K562 (cell line): ENCODE data around the gene ZFYVE27. TPM values are rescaled to one million over a fixed set of nuclear protein-coding genes. Genes with fewer than 3 reads are reported as not detected.

Source experiments
- ATAC-seq: fragments of 200-7000 bp; cut with Tn5 transposase; 3 replicates; pipeline ENCODE4 v1.9.1; 2020; ENCODE audit warnings: moderate library complexity
- BruUV-seq: library from RNA; stranded (reverse); fragments of 400-500 nt; replicated peaks from 2 replicates; lab custom pipeline; 2021; lab: Mats Ljungman, UMichigan
- CTCF ChIA-PET: fragments of 300-600 bp; formaldehyde crosslinking; extraction: SDS; loops from one replicate; lab custom pipeline; 2021; ENCODE audit warnings: low intra/inter-chr PET ratio; lab: Yijun Ruan, JAX
- POLR2A ChIA-PET: fragments of 300-600, 350-650 bp; sonication (Branson Sonifier 250); formaldehyde crosslinking; extraction: SDS; loops from one replicate; lab custom pipeline; 2021; ENCODE audit warnings: antibody characterized with exemption, inconsistent platforms; lab: Yijun Ruan, JAX
- DNase-seq, 4 experiments: peaks; one replicate each; pipeline versions ENCODE4 v3.0.0 to v3.0.0-alpha.2; 2011 to 2018; ENCODE audit warnings: low spot score in 3 of 4, mixed read lengths in 3 of 4; ENCODE audit errors: extremely low read depth in 1 of 4
- FAIRE-seq: peaks from 2 replicates; lab custom pipeline; 2011; peaks lifted over from hg19 to GRCh38; lab: Jason Lieb, UNC
- H2AFZ ChIP-seq: 2 replicates; pipeline ENCODE4 v1.6.0; 2011; ENCODE audit warnings: low read depth, low read length, control low read depth, inconsistent platforms
- H3K27ac ChIP-seq: fragments of 200-600 bp; 3 replicates; pipeline ENCODE4 v1.8.0; 2011; ENCODE audit warnings: low read depth, mild to moderate bottlenecking, control low read depth, inconsistent platforms, low read length, moderate library complexity, mixed read lengths; ENCODE audit errors: extremely low read depth
- H3K27me3 ChIP-seq, 2 experiments: fragments of 300-600 bp in 1 of 2; 2 replicates in 1 of 2; 3 replicates in 1 of 2; pipeline versions ENCODE4 v1.6.0 to v1.8.0; 2011; ENCODE audit warnings: inconsistent platforms in 2 of 2, low read length in 2 of 2, mild to moderate bottlenecking in 1 of 2, mixed read lengths in 1 of 2, moderate library complexity in 1 of 2; ENCODE audit not compliant: control insufficient read depth in 2 of 2, insufficient read depth in 2 of 2
- H3K36me3 ChIP-seq: fragments of 300-600 bp; 3 replicates; pipeline ENCODE4 v1.8.0; 2011; ENCODE audit warnings: mild to moderate bottlenecking, low read length, inconsistent platforms; ENCODE audit not compliant: control insufficient read depth, insufficient read depth
- H3K4me1 ChIP-seq, 2 experiments: fragments of 200-600 bp in 1 of 2; replicated peaks in 1 of 2; 2 replicates in 1 of 2; 3 replicates in 1 of 2; pipeline versions ENCODE4 v1.5.1 to v1.8.0; 2011; ENCODE audit warnings: inconsistent platforms in 2 of 2, low read length in 2 of 2, mild to moderate bottlenecking in 1 of 2, mixed read lengths in 1 of 2, moderate library complexity in 1 of 2; ENCODE audit not compliant: control insufficient read depth in 2 of 2, insufficient read depth in 2 of 2
- H3K4me2 ChIP-seq: 2 replicates; pipeline ENCODE4 v1.6.1; 2011; ENCODE audit warnings: low read length, control low read depth, inconsistent platforms, mixed read lengths; ENCODE audit not compliant: insufficient read depth
- H3K4me3 ChIP-seq: fragments of 200-600 bp; sonication (generic), shearing (Covaris generic); 2 replicates; pipeline ENCODE4 v1.5.1; 2016; ENCODE audit warnings: control low read depth, inconsistent platforms
- H3K79me2 ChIP-seq: fragments of 200-600 bp; 3 replicates; pipeline ENCODE4 v1.8.0; 2011; ENCODE audit warnings: low read length, inconsistent platforms; ENCODE audit not compliant: control insufficient read depth, insufficient read depth
- H3K9ac ChIP-seq, 2 experiments: 2 replicates each; pipeline versions ENCODE4 v1.6.0 to v1.6.1; 2011; ENCODE audit warnings: low read depth in 2 of 2, low read length in 2 of 2, control low read depth in 1 of 2, inconsistent platforms in 1 of 2, mild to moderate bottlenecking in 1 of 2, mixed read lengths in 1 of 2; ENCODE audit not compliant: insufficient read depth in 1 of 2
- H3K9me1 ChIP-seq: one replicate; pipeline ENCODE4 v1.6.0; 2011; ENCODE audit warnings: inconsistent platforms, mild to moderate bottlenecking, low read length, moderate library complexity; ENCODE audit not compliant: control insufficient read depth, insufficient read depth
- H3K9me3 ChIP-seq: replicated peaks from 2 replicates; pipeline ENCODE4 v1.5.1; 2011; ENCODE audit warnings: low read depth, low read length, inconsistent platforms; ENCODE audit not compliant: control insufficient read depth, insufficient read depth
- H4K20me1 ChIP-seq: replicated peaks from 2 replicates; pipeline ENCODE4 v1.6.1; 2011; ENCODE audit warnings: low read length, inconsistent platforms, mixed read lengths; ENCODE audit not compliant: control insufficient read depth, insufficient read depth
- CBFA2T2 ChIP-seq: fragments of 450-650 bp; conservative IDR thresholded peaks from 2 replicates; pipeline ENCODE4 v1.6.1; 2017; ENCODE audit warnings: mild to moderate bottlenecking
- CBFB ChIP-seq: sonication (generic); formaldehyde crosslinking; IDR thresholded peaks from 2 replicates; pipeline ENCODE4 v1.4.0; 2020; ENCODE audit warnings: mild to moderate bottlenecking, missing genetic modification reagents
- DPF2 ChIP-seq: fragments of 450-650 bp; IDR thresholded peaks from 2 replicates; pipeline ENCODE4 v1.6.1; 2016
- EP300 ChIP-seq: IDR thresholded peaks from 2 replicates; pipeline ENCODE4 v1.6.1; 2012; ENCODE audit warnings: low read length, improper control_type of control experiment
- ESRRA ChIP-seq: fragments of 450-650 bp; IDR thresholded peaks from 2 replicates; pipeline ENCODE4 v1.6.1; 2014; ENCODE audit warnings: low read depth, mild to moderate bottlenecking, moderate library complexity, borderline replicate concordance
- GABPB1 ChIP-seq: sonication (generic); formaldehyde crosslinking; IDR thresholded peaks from 2 replicates; pipeline ENCODE4 v1.8.0; 2022; ENCODE audit warnings: mild to moderate bottlenecking, missing genetic modification reagents
- HNRNPLL ChIP-seq: fragments of 200-400 bp; formaldehyde crosslinking; IDR thresholded peaks from 2 replicates; pipeline ENCODE4 v1.6.1; 2017; ENCODE audit warnings: low read length, low read depth, mild to moderate bottlenecking; ENCODE audit not compliant: poor library complexity, severe bottlenecking
- NCOR1 ChIP-seq: fragments of 450-650 bp; IDR thresholded peaks from 2 replicates; pipeline ENCODE4 v1.6.1; 2016; ENCODE audit warnings: mild to moderate bottlenecking, moderate library complexity
- NFIC ChIP-seq: fragments of 450-650 bp; IDR thresholded peaks from 2 replicates; pipeline ENCODE4 v1.6.1; 2017; ENCODE audit warnings: mild to moderate bottlenecking, inconsistent platforms
- NR2C1 ChIP-seq, 2 experiments: fragments of 450-650 bp; IDR thresholded peaks; 2 replicates each; pipeline ENCODE4 v1.6.1; 2017; ENCODE audit warnings: mild to moderate bottlenecking in 2 of 2, antibody characterized with exemption in 1 of 2, inconsistent platforms in 1 of 2, missing compliant biosample characterization in 1 of 2, missing genetic modification characterization in 1 of 2
- RBBP5 ChIP-seq: fragments of 200-600 bp; sonication (generic); IDR thresholded peaks from 2 replicates; pipeline ENCODE4 v1.6.1; 2012; ENCODE audit warnings: borderline replicate concordance, mild to moderate bottlenecking, low read length, control low read depth, inconsistent platforms; ENCODE audit not compliant: insufficient read depth, poor library complexity, severe bottlenecking
- RCOR1 ChIP-seq, 2 experiments: IDR thresholded peaks; 2 replicates each; pipeline ENCODE4 v1.6.1; 2012; ENCODE audit warnings: low read depth in 2 of 2, low read length in 2 of 2, borderline replicate concordance in 1 of 2, improper control_type of control experiment in 1 of 2
- TAL1 ChIP-seq: fragments of 450-650 bp; IDR thresholded peaks from 2 replicates; pipeline ENCODE4 v1.6.1; 2016; ENCODE audit warnings: mild to moderate bottlenecking
- TCF3 ChIP-seq: sonication (generic); formaldehyde crosslinking; IDR thresholded peaks from 2 replicates; pipeline ENCODE4 v1.4.0; 2020; ENCODE audit warnings: mild to moderate bottlenecking, missing genetic modification reagents
- ZNF316 ChIP-seq: fragments of 450-650 bp; IDR thresholded peaks from 2 replicates; pipeline ENCODE4 v1.6.1; 2016
- ZNF354B ChIP-seq: fragments of 250-450 bp; sonication (Bioruptor Pico); IDR thresholded peaks from 2 replicates; pipeline ENCODE4 v1.4.0; 2020
- WGBS: fragments of 100-300 bp; shearing (Covaris generic); methylation state at CpG from one replicate; pipeline ENCODE4 v1.1.6; 2016; ENCODE audit warnings: low coverage, mixed read lengths; ENCODE audit not compliant: insufficient coverage; ENCODE audit errors: missing lambda C conversion rate; 5-methylcytosine and 5-hydroxymethylcytosine counted together
- in situ Hi-C: fragments of 300-500 bp; cut with MboI; formaldehyde crosslinking; loops from 4 replicates; pipeline ENCODE4 v1.15.0; 2018; ENCODE audit warnings: inconsistent platforms, mixed read lengths
- intact Hi-C: fragments of 100-400 bp; cut with micrococcal nuclease; formaldehyde crosslinking; loops from 2 replicates; pipeline ENCODE4 v1.14.2; 2022
- polyA plus RNA-seq, 8 experiments: library from polyadenylated mRNA; depleted of rRNA in 4 of 8; stranded (reverse) in 5 of 8; unstranded in 3 of 8; fragments of >200 nt; fragmentation: Nextera tagmentation in 2 of 8; fragmentation: Illumina TruSeq in 1 of 8; extraction: Ambion mirVana in 2 of 8; extraction: Trizol in 1 of 8; gene quantifications; 2 replicates each; pipeline versions ENCODE4 v1.2.1 to v1.2.3, GENCODE V29; 2011 to 2014; ENCODE audit warnings: inconsistent platforms in 1 of 8, missing spikeins in 1 of 8
- total RNA-seq, 7 experiments: library from RNA; depleted of rRNA in 6 of 7; stranded (reverse); fragments of >200 nt in 6 of 7; fragmentation: Illumina TruSeq in 2 of 7; extraction: Trizol in 2 of 7; gene quantifications; 2 replicates each; pipeline versions ENCODE4 v1.2.1 to v1.2.3, GENCODE V29; 2011 to 2021; ENCODE audit warnings: low replicate concordance in 1 of 7
- TF ChIP-seq, protein P1 (sequence below): fragments of 200-800 bp; sonication (Bioruptor generic); IDR thresholded peaks from 2 replicates; pipeline ENCODE4 v1.6.1; 2017; ENCODE audit warnings: missing genetic modification characterization, missing compliant biosample characterization
- TF ChIP-seq, protein P2 (sequence below), 2 experiments: fragments of 450-650 bp in 1 of 2; sonication (generic) in 1 of 2; formaldehyde crosslinking; conservative IDR thresholded peaks; 2 replicates each; pipeline versions ENCODE4 v1.4.0 to v1.8.1; 2020 to 2022; ENCODE audit warnings: mild to moderate bottlenecking in 1 of 2, missing genetic modification reagents in 1 of 2

Gene ZFYVE27
- total and polyA plus RNA-seq, 9 of the 15 experiments (the other 6 are each of a cell fraction or from before 2014, with no cell fraction given), result 0.81 to 21.9 (median 15.3) TPM

DNA sequence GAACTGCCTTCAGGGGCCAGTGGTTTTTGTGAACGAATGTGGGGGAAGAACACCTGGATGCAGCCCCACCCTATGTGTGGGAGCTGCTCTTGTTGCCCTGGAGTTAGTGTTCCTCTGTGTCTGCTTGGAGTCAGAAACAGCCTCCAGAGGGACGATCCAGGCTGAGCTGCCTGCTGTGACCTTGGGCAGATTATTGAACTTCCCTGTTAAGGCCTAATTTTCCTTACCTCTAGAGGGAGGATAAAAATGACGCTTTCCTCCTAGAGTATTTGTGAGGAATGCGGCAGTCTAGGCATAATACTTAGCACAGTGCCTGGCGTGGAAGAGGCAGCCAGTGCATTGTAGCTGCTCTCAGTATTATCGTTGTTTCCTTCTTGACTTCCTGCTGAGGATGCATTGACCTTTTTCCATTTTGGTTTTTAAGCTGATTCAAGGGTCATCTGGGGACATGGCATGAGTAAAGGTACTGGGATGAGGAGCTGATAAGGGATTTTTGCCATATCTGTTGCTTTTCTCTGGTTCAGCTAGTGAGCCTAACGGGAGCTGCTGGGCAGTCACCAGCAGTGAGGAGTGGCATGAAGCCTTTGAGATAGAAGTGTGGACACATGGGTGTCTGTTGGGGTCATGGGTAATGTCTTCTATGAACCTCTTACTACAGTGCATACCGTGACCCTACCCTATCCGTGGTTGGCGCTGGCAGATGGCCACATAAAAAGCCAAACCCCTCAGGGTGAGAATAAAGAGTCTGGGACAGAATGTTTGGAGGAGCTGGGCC is 6.4 kb downstream of the ZFYVE27 start:
- Histone ChIP-seq H3K27ac (peak overlapping the region; percentile 72), H3K27me3 (no peaks in the 10 kb centered on the region), H4K20me1 (no peaks in the 10 kb centered on the region; the same call in 1 of the 2 replicates), H3K4me3 (no peak overlapping the region), H3K9me3 (no peaks in the 10 kb centered on the region), H2AFZ (no peak overlapping the region), H3K9me1 (no peaks in the 10 kb centered on the region), H3K9ac (peak overlapping the region; percentile 50 to 51; a peak in 3 of 4 replicates), H3K4me2 (peak overlapping the region; percentile 76), H3K4me1 (peaks cover 22 to 34% of the 10 kb centered on the region in 2 experiments), H3K36me3 (peaks cover 74% of the 10 kb centered on the region), H3K79me2 (peaks cover 53% of the 10 kb centered on the region)
- ATAC-seq (peak; percentile 71), FAIRE-seq (peak; percentile 72), DNase-seq (peak in 3 of 4 experiments; percentile 35 to 65 (median 36))
- ChIA-PET CTCF (no interaction called here), POLR2A (interaction anchor here (0.6 to 2.5 kb wide), 12 partner anchors 8 to 696 kb away, joined by 3 to 8 read pairs (median 3); partner anchors contain the start of genes AVPI1 and MARVELD1)
- 9% methylated on average over 8 of the region's 10 CpGs for WGBS
- in situ Hi-C loops (no loop called here), intact Hi-C loops (no loop called here)
- no TSS peak for BruUV-seq
- TF ChIP-seq EP300, result peak; percentile 18; the same call in 1 of the 2 replicates
- TF ChIP-seq NCOR1, result peak; percentile 50
- peak; percentile 45 for TF ChIP-seq RBBP5
- peak; percentile 46 for TF ChIP-seq TCF3
- TF ChIP-seq, protein P1, sequence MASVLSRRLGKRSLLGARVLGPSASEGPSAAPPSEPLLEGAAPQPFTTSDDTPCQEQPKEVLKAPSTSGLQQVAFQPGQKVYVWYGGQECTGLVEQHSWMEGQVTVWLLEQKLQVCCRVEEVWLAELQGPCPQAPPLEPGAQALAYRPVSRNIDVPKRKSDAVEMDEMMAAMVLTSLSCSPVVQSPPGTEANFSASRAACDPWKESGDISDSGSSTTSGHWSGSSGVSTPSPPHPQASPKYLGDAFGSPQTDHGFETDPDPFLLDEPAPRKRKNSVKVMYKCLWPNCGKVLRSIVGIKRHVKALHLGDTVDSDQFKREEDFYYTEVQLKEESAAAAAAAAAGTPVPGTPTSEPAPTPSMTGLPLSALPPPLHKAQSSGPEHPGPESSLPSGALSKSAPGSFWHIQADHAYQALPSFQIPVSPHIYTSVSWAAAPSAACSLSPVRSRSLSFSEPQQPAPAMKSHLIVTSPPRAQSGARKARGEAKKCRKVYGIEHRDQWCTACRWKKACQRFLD (CRISPR knock-in tag), result no peak
- TF ChIP-seq RCOR1 (IDR thresholded peaks at IDR 0.05; ENCODE audit: borderline replicate concordance in 1 of 2, low read depth in 2 of 2, low read length in 2 of 2), result 0 out of 4 replicates have a peak, but pooled peaks of 1 of the 2 experiments have one; percentile 12
- peak; percentile 44; the same call in 1 of the 2 replicates for TF ChIP-seq DPF2
- TF ChIP-seq NFIC, result peak; percentile 16; the same call in 1 of the 2 replicates
- TF ChIP-seq ESRRA, result peak; percentile 76; the same call in 1 of the 2 replicates
- peak; percentile 56 for TF ChIP-seq CBFA2T2
- no peak for TF ChIP-seq CBFB (CRISPR knock-in tag)
- TF ChIP-seq NR2C1 (IDR thresholded peaks at IDR 0.05), result peak; percentile 32
- TF ChIP-seq NR2C1 (tag; IDR thresholded peaks at IDR 0.05), result peak; percentile 65
- no peak for TF ChIP-seq HNRNPLL
- no peak for TF ChIP-seq GABPB1
- peak; percentile 2; the same call in 1 of the 2 replicates for TF ChIP-seq ZNF316
- TF ChIP-seq, protein P2, sequence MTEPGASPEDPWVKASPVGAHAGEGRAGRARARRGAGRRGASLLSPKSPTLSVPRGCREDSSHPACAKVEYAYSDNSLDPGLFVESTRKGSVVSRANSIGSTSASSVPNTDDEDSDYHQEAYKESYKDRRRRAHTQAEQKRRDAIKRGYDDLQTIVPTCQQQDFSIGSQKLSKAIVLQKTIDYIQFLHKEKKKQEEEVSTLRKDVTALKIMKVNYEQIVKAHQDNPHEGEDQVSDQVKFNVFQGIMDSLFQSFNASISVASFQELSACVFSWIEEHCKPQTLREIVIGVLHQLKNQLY (CRISPR knock-in tag; conservative IDR thresholded peaks at IDR 0.05), result no peak
- TF ChIP-seq ZNF354B (CRISPR knock-in tag), result no peak
- TF ChIP-seq TAL1, result peak; percentile 27; the same call in 1 of the 2 replicates
